H1 (cell line): ENCODE data around the gene RANGRF. TPM values are rescaled to one million over a fixed set of nuclear protein-coding genes. Genes with fewer than 3 reads are reported as not detected.

ENCODE experiments used
- CTCF ChIA-PET: fragments of 300-600 bp; sonication (Branson Sonifier 250); formaldehyde crosslinking; loops from one replicate; lab custom pipeline; 2021; ENCODE audit not compliant: partially characterized antibody; lab: Charles Lee
- POLR2A ChIA-PET: fragments of 300-600 bp; sonication (Branson Sonifier 250); formaldehyde crosslinking; loops from one replicate; lab custom pipeline; 2021; ENCODE audit warnings: inconsistent platforms; ENCODE audit not compliant: partially characterized antibody; lab: Charles Lee
- DNase-seq, 2 experiments: peaks; one replicate each; pipeline versions ENCODE4 v3.0.0 to v3.0.0-alpha.2; 2010 to 2022; ENCODE audit warnings: low spot score in 2 of 2, low read depth in 1 of 2, mixed read lengths in 1 of 2
- FAIRE-seq: peaks from 2 replicates; lab custom pipeline; 2011; peaks lifted over from hg19 to GRCh38; lab: Jason Lieb, UNC
- H2AFZ ChIP-seq: 2 replicates; pipeline ENCODE4 v1.8.1; 2012; ENCODE audit warnings: low read length, inconsistent platforms
- H2AK5ac ChIP-seq: 2 replicates; pipeline ENCODE4 v1.6.1; 2013; ENCODE audit warnings: low read depth, low read length
- H2BK120ac ChIP-seq: replicated peaks from 2 replicates; pipeline ENCODE3; 2013; ENCODE audit warnings: low read depth, low read length, inconsistent platforms
- H2BK12ac ChIP-seq: 2 replicates; pipeline ENCODE4 v1.6.1; 2013; ENCODE audit warnings: low read depth, low read length
- H2BK15ac ChIP-seq: 2 replicates; pipeline ENCODE4 v1.6.1; 2013; ENCODE audit warnings: low read length
- H2BK20ac ChIP-seq: 2 replicates; pipeline ENCODE4 v1.6.1; 2013; ENCODE audit warnings: low read length
- H2BK5ac ChIP-seq: 2 replicates; pipeline ENCODE4 v1.6.1; 2013; ENCODE audit warnings: low read depth, low read length
- H3K14ac ChIP-seq: 2 replicates; pipeline ENCODE4 v1.6.1; 2013; ENCODE audit warnings: inconsistent platforms; ENCODE audit not compliant: insufficient read length
- H3K18ac ChIP-seq: 2 replicates; pipeline ENCODE4 v1.6.1; 2013; ENCODE audit warnings: low read length; ENCODE audit errors: extremely low read depth
- H3K23ac ChIP-seq: 2 replicates; pipeline ENCODE4 v1.6.1; 2013; ENCODE audit warnings: inconsistent platforms; ENCODE audit not compliant: insufficient read length
- H3K23me2 ChIP-seq: 2 replicates; pipeline ENCODE4 v1.6.1; 2013; ENCODE audit warnings: low read depth, low read length
- H3K27ac ChIP-seq: 2 replicates; pipeline ENCODE4 v1.6.1; 2011; ENCODE audit warnings: low read depth, low read length, inconsistent platforms
- H3K27me3 ChIP-seq, 4 experiments: replicated peaks in 1 of 4; 1 replicate in 1 of 4; 2 replicates in 3 of 4; pipeline versions ENCODE4 v1.6.1 to v1.8.1; 2011 to 2013; ENCODE audit warnings: low read length in 3 of 4, mild to moderate bottlenecking in 3 of 4, inconsistent platforms in 2 of 4, mixed read lengths in 2 of 4, moderate library complexity in 1 of 4; ENCODE audit not compliant: control insufficient read depth in 3 of 4, insufficient read depth in 3 of 4; ENCODE audit errors: extremely low read depth in 1 of 4
- H3K36me3 ChIP-seq, 4 experiments: 2 replicates each; pipeline versions ENCODE4 v1.6.1 to v1.8.1; 2011 to 2013; ENCODE audit warnings: mild to moderate bottlenecking in 4 of 4, low read length in 3 of 4, moderate library complexity in 2 of 4, control low read depth in 1 of 4, inconsistent platforms in 1 of 4; ENCODE audit not compliant: insufficient read depth in 4 of 4, control insufficient read depth in 2 of 4
- H3K4ac ChIP-seq: replicated peaks from 2 replicates; pipeline ENCODE3; 2013; ENCODE audit warnings: low read length, low read depth, mixed read lengths, inconsistent platforms; ENCODE audit not compliant: insufficient read length
- H3K4me1 ChIP-seq, 4 experiments: replicated peaks in 1 of 4; 1 replicate in 1 of 4; 2 replicates in 3 of 4; pipeline versions ENCODE4 v1.6.1 to v1.8.1; 2011 to 2013; ENCODE audit warnings: low read length in 3 of 4, inconsistent platforms in 2 of 4, mixed read lengths in 1 of 4; ENCODE audit not compliant: insufficient read depth in 4 of 4, control insufficient read depth in 3 of 4
- H3K4me2 ChIP-seq, 2 experiments: 2 replicates each; pipeline versions ENCODE4 v1.6.1 to v1.8.1; 2011 to 2013; ENCODE audit warnings: low read depth in 2 of 2, low read length in 2 of 2, control low read depth in 1 of 2, inconsistent platforms in 1 of 2, mild to moderate bottlenecking in 1 of 2; ENCODE audit not compliant: insufficient read depth in 1 of 2
- H3K4me3 ChIP-seq, 4 experiments: fragments of 200-600, 300-600 bp in 1 of 4; sonication (generic), shearing (Covaris generic), sonication (Bioruptor Twin) in 1 of 4; 2 replicates each; pipeline versions ENCODE4 v1.5.1 to v1.8.1; 2011 to 2016; ENCODE audit warnings: low read length in 4 of 4, low read depth in 3 of 4, control low read depth in 2 of 4, inconsistent platforms in 2 of 4, mild to moderate bottlenecking in 2 of 4, mixed read lengths in 1 of 4, moderate library complexity in 1 of 4; ENCODE audit not compliant: insufficient read depth in 2 of 4; ENCODE audit errors: extremely low read depth in 1 of 4
- H3K56ac ChIP-seq: replicated peaks from 2 replicates; pipeline ENCODE3; 2013; ENCODE audit warnings: low read depth, mild to moderate bottlenecking, mixed read lengths, low read length, inconsistent platforms; ENCODE audit not compliant: insufficient read length
- H3K79me1 ChIP-seq: 2 replicates; pipeline ENCODE4 v1.6.1; 2013; ENCODE audit warnings: low read depth, low read length, control low read depth
- H3K79me2 ChIP-seq, 2 experiments: 2 replicates each; pipeline versions ENCODE4 v1.6.1 to v1.8.1; 2012 to 2013; ENCODE audit warnings: low read length in 2 of 2, mild to moderate bottlenecking in 2 of 2, inconsistent platforms in 1 of 2; ENCODE audit not compliant: insufficient read depth in 2 of 2, control insufficient read depth in 1 of 2
- H3K9ac ChIP-seq, 4 experiments: replicated peaks in 1 of 4; 1 replicate in 1 of 4; 2 replicates in 3 of 4; pipeline versions ENCODE4 v1.6.1 to v1.8.1; 2011 to 2013; ENCODE audit warnings: low read depth in 3 of 4, low read length in 3 of 4, control low read depth in 2 of 4, mild to moderate bottlenecking in 2 of 4, moderate library complexity in 2 of 4, inconsistent platforms in 1 of 4; ENCODE audit errors: extremely low read depth in 1 of 4
- H3K9me3 ChIP-seq, 2 experiments: 2 replicates each; pipeline versions ENCODE4 v1.6.1 to v1.8.1; 2012 to 2013; ENCODE audit warnings: mild to moderate bottlenecking in 2 of 2, moderate library complexity in 2 of 2, control low read depth in 1 of 2, inconsistent platforms in 1 of 2, low read depth in 1 of 2, low read length in 1 of 2, mixed read lengths in 1 of 2; ENCODE audit not compliant: insufficient read depth in 2 of 2
- H4K20me1 ChIP-seq, 2 experiments: replicated peaks in 1 of 2; 2 replicates each; pipeline versions ENCODE3 to v1.8.1; 2011 to 2013; ENCODE audit warnings: inconsistent platforms in 2 of 2, low read length in 2 of 2, mild to moderate bottlenecking in 1 of 2; ENCODE audit not compliant: insufficient read depth in 2 of 2, control insufficient read depth in 1 of 2
- H4K5ac ChIP-seq: 2 replicates; pipeline ENCODE4 v1.6.1; 2013; ENCODE audit warnings: low read length, low read depth, mixed read lengths, inconsistent platforms; ENCODE audit not compliant: insufficient read length
- H4K8ac ChIP-seq: 2 replicates; pipeline ENCODE4 v1.8.0; 2013; ENCODE audit warnings: mild to moderate bottlenecking, moderate library complexity, low read length, inconsistent platforms; ENCODE audit not compliant: insufficient read depth; ENCODE audit errors: extremely low read depth
- H4K91ac ChIP-seq: replicated peaks from 2 replicates; pipeline ENCODE3; 2013; ENCODE audit warnings: low read length, mixed read lengths, inconsistent platforms; ENCODE audit not compliant: insufficient read length
- BACH1 ChIP-seq: IDR thresholded peaks from 2 replicates; pipeline ENCODE4 v1.6.1; 2012; ENCODE audit warnings: low read length, improper control_type of control experiment
- BCL11A ChIP-seq, 2 experiments: IDR thresholded peaks; one replicate each; pipeline ENCODE4 v1.6.1; 2011; ENCODE audit warnings: low read depth in 2 of 2, low read length in 2 of 2, mild to moderate bottlenecking in 2 of 2
- CBX8 ChIP-seq: fragments of 300-800, 300-1000 bp; sonication (generic); IDR thresholded peaks from 2 replicates; pipeline ENCODE4 v1.7.1; 2016; ENCODE audit warnings: low read depth, low read length, borderline replicate concordance
- CHD2 ChIP-seq: IDR thresholded peaks from 2 replicates; pipeline ENCODE4 v1.6.1; 2012; ENCODE audit warnings: low read length, improper control_type of control experiment
- CREB1 ChIP-seq: IDR thresholded peaks from 2 replicates; pipeline ENCODE4 v1.6.1; 2012; ENCODE audit warnings: inconsistent platforms
- HDAC2 ChIP-seq, 2 experiments: fragments of 300-600 bp in 1 of 2; sonication (generic) in 1 of 2; IDR thresholded peaks; 2 replicates each; pipeline ENCODE4 v1.6.1; 2011 to 2012; ENCODE audit warnings: low read depth in 2 of 2, low read length in 2 of 2, mild to moderate bottlenecking in 2 of 2, moderate library complexity in 2 of 2, borderline replicate concordance in 1 of 2, inconsistent platforms in 1 of 2
- MAFK ChIP-seq: IDR thresholded peaks from 2 replicates; pipeline ENCODE4 v1.6.1; 2012; ENCODE audit warnings: low read depth, mild to moderate bottlenecking, improper control_type of control experiment, low read length
- NANOG ChIP-seq: IDR thresholded peaks from 2 replicates; pipeline ENCODE4 v1.6.1; 2011; ENCODE audit warnings: low read length, low read depth, mild to moderate bottlenecking, inconsistent platforms; ENCODE audit not compliant: insufficient read depth, poor library complexity, severe bottlenecking
- POLR2A ChIP-seq, 2 experiments: IDR thresholded peaks; 1 replicate in 1 of 2; 2 replicates in 1 of 2; pipeline ENCODE4 v1.6.1; 2011; ENCODE audit warnings: low read depth in 2 of 2, low read length in 2 of 2, mild to moderate bottlenecking in 2 of 2; ENCODE audit errors: control extremely low read depth in 1 of 2
- POLR2AphosphoS5 ChIP-seq: IDR thresholded peaks from 2 replicates; pipeline ENCODE4 v1.6.1; 2011; ENCODE audit warnings: low read depth, low read length
- POU5F1 ChIP-seq: IDR thresholded peaks from 2 replicates; pipeline ENCODE4 v1.6.1; 2011; ENCODE audit warnings: low read depth, mild to moderate bottlenecking, low read length, moderate library complexity
- RFX5 ChIP-seq: IDR thresholded peaks from 2 replicates; pipeline ENCODE4 v1.6.1; 2011; ENCODE audit warnings: low read depth, low read length, improper control_type of control experiment, borderline replicate concordance
- RXRA ChIP-seq: IDR thresholded peaks from 2 replicates; pipeline ENCODE4 v1.6.1; 2011; ENCODE audit warnings: low read depth, mild to moderate bottlenecking, low read length, moderate library complexity; ENCODE audit not compliant: insufficient read depth
- SIN3A ChIP-seq, 2 experiments: IDR thresholded peaks in 1 of 2; conservative IDR thresholded peaks in 1 of 2; 2 replicates each; pipeline ENCODE4 v1.6.1; 2011 to 2012; ENCODE audit warnings: low read length in 2 of 2, improper control_type of control experiment in 1 of 2, low read depth in 1 of 2, mild to moderate bottlenecking in 1 of 2
- SP4 ChIP-seq: IDR thresholded peaks from 2 replicates; pipeline ENCODE4 v1.6.1; 2012; ENCODE audit warnings: low read length, inconsistent platforms
- WGBS, 2 experiments: shearing (Covaris generic) in 1 of 2; methylation state at CpG; one replicate each; pipeline versions ENCODE4 v1.1.6 to v1.1.7; 2013 to 2015; ENCODE audit warnings: low lambda C conversion rate in 2 of 2, mixed read lengths in 2 of 2, inconsistent platforms in 1 of 2, low coverage in 1 of 2, missing lambda C conversion rate in 1 of 2; ENCODE audit not compliant: insufficient replicate concordance in 2 of 2, insufficient coverage in 1 of 2, insufficient read length in 1 of 2; ENCODE audit errors: extremely low coverage in 1 of 2, missing lambda C conversion rate in 1 of 2; 5-methylcytosine and 5-hydroxymethylcytosine counted together
- polyA plus RNA-seq, 7 experiments: library from polyadenylated mRNA; depleted of rRNA in 3 of 7; stranded (reverse) in 5 of 7; unstranded in 2 of 7; fragments of >200 nt in 5 of 7; fragments of 200-250 nt in 2 of 7; gene quantifications; 1 replicate in 5 of 7; 2 replicates in 1 of 7; 4 replicates in 1 of 7; pipeline versions ENCODE4 v1.2.1 to v1.2.3, GENCODE V29; 2011 to 2013; ENCODE audit warnings: missing spikeins in 2 of 7, mixed read lengths in 2 of 7
- total RNA-seq: library from RNA; stranded (reverse); fragmentation: NEBNext Ultra II Directional; extraction: Animal tissue kit (Norgen Biotek cat#: 25700); gene quantifications from 2 replicates; pipeline ENCODE4 v1.2.1, GENCODE V29; 2021

Gene RANGRF
- total and polyA plus RNA-seq, 2 of the 8 experiments (the other 6 are each of a cell fraction or from before 2014, with no cell fraction given): 36.9 to 49.6 TPM

DNA sequence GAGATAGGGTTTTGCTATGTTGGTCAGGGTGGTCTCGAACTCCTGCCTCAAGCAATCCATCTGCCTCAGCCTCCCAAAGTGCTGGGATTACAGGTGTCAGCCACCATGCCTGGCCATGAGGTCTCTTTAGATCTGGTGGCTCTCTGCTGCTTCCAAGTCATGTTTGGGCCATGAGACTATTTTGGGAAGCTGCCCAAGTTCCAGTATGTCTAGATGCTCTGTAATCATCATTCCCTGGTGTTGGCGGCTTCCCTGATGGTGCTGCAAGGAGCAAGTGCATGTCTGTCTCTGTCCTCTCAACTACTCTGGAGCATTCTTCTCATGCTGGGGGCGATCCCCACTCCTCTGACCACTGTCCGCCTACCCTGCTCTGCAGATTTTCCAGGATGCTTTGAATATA is 44.8 kb downstream of the RANGRF start:
- H3K27me3 ChIP-seq: 0 out of 7 replicates have a peak, but pooled peaks cover 0 to under 1% (median 0%) of the 10 kb centered on the region in 4 experiments
- H4K20me1 ChIP-seq: no peaks in the 10 kb centered on the region
- no peaks in the 10 kb centered on the region for H3K23me2 ChIP-seq
- no peaks in the 10 kb centered on the region for H3K36me3 ChIP-seq
- H3K79me1 ChIP-seq: no peaks in the 10 kb centered on the region
- H3K9ac ChIP-seq: no peak overlapping the region
- no peak overlapping the region for H2BK5ac ChIP-seq
- no peaks in the 10 kb centered on the region for H3K9me3 ChIP-seq
- no peak overlapping the region for H2BK15ac ChIP-seq
- FAIRE-seq (no peak), DNase-seq (no peak)
- H3K56ac ChIP-seq: no peak overlapping the region
- no peaks in the 10 kb centered on the region for H3K79me2 ChIP-seq
- no peak overlapping the region for H2BK12ac ChIP-seq
- H3K14ac ChIP-seq: no peak overlapping the region
- H3K4ac ChIP-seq: no peak overlapping the region
- no peak overlapping the region; the same call in 1 of the 2 replicates for H4K8ac ChIP-seq
- H3K27ac ChIP-seq: no peak overlapping the region
- H3K18ac ChIP-seq: no peak overlapping the region
- H2BK120ac ChIP-seq: no peak overlapping the region
- H3K4me2 ChIP-seq: no peak overlapping the region
- no peak overlapping the region for H3K23ac ChIP-seq
- WGBS, 2 experiments: 92% methylated on average over 4 of the region's 4 CpGs; no CpG with 5 or more reads in 1 of the 2 experiments
- H2BK20ac ChIP-seq: no peak overlapping the region
- H2AFZ ChIP-seq: no peak overlapping the region
- no peak overlapping the region for H3K4me3 ChIP-seq
- H2AK5ac ChIP-seq: no peak overlapping the region
- no peak overlapping the region for H4K91ac ChIP-seq
- H4K5ac ChIP-seq: no peak overlapping the region
- POLR2A ChIA-PET: interaction anchor here (1.3 to 1.7 kb wide), 2 partner anchors 8 to 17 kb away, joined by 4 to 5 read pairs; no protein-coding TSS in a partner anchor
- CTCF ChIA-PET: interaction anchor here (1.4 kb wide), 1 partner anchor 28 kb away, joined by 3 read pairs; no protein-coding TSS in a partner anchor
- H3K4me1 ChIP-seq: peaks cover 0 to 7% (median 1%) of the 10 kb centered on the region in 4 experiments; a peak in 5 of 7 replicates
- no peak for TF ChIP-seq CREB1
- no peak for TF ChIP-seq BACH1
- TF ChIP-seq POLR2AphosphoS5: no peak
- no peak for TF ChIP-seq SP4
- TF ChIP-seq POU5F1: no peak
- no peak for TF ChIP-seq BCL11A (IDR thresholded peaks at IDR 0.05; ENCODE audit: low read depth in 2 of 2, low read length in 2 of 2)
- TF ChIP-seq HDAC2 (IDR thresholded peaks at IDR 0.05; ENCODE audit: borderline replicate concordance in 1 of 2, low read depth in 2 of 2, low read length in 2 of 2): no peak
- no peak for TF ChIP-seq POLR2A (IDR thresholded peaks at IDR 0.05; ENCODE audit: control extremely low read depth in 1 of 2, low read depth in 2 of 2, low read length in 2 of 2)
- TF ChIP-seq RXRA: no peak
- TF ChIP-seq CBX8: no peak
- no peak for TF ChIP-seq NANOG
- no peak for TF ChIP-seq CHD2
- TF ChIP-seq SIN3A (conservative IDR thresholded peaks at IDR 0.05 in 1 of 2, IDR thresholded peaks at IDR 0.05 in 1 of 2; ENCODE audit: low read depth in 1 of 2, low read length in 2 of 2): no peak
- TF ChIP-seq MAFK: no peak
- TF ChIP-seq RFX5: no peak
